Globus pallidus (tissue), 1 donor: Measurements from ENCODE around the gene CMKLR1.

Experiments
- DNase-seq: peaks from one replicate; pipeline ENCODE4 v3.0.0-alpha.2; 2015; ENCODE audit warnings: low spot score

The CMKLR1 gene

DNA sequence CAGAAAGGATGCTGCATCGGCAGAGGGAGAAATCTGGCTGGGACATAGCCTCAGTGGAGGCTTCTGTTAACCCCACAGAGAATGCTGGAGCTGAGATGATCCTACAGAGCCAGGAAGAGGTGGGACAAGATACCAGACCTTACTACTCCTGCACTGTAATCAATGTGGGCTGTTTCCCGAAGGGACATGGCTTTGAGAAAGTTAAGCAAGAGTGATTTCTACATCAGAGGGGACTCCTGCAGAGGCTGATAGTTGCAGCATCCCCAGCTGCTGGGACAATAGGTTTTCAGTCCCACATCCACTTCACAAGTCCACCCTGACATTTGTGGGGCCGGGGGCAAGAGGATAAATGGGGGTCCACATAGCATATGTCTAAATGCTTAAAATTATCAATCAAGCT is 22.5 kb upstream of the CMKLR1 start:
- no peak for DNase-seq

DNA sequence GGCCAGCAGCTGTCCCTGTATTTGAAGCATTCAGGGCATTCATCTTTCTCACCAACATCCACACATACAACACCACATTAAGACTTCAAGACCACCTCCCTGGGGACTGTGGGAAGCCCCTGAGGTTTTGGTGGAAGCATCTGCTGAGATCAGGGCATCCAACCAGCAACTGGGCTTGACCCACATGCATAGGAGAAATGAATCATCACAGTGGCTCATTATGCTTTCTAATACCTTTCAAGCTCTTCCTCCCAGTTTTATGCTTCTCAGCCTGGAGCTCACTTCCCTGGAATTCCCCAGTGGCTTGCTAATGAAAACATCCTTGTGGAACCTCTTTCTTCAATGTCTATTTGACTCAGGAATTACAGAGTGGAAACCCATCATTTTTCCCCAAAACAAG is 21.4 kb upstream of the CMKLR1 start:
- DNase-seq = no peak

DNA sequence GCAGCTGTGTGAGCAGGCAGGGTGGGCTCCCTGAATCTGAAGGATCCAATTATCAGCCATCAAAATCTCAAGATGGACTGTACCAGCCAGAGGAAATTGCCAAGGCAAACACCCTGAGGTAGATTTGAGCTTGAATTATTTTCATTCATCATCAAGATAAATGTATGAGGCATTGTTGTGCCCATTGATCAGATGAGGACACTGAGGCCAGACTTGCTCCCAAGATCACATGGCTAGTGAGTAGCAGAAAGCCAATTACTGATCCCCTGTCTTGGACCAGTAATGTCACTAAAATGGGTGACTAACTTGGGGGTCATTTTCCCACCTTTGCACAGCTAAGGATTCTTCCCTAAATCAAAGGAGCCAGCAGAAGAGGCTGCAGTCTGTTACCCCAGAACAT is 20.9 kb upstream of the CMKLR1 start:
- no peak for DNase-seq

DNA sequence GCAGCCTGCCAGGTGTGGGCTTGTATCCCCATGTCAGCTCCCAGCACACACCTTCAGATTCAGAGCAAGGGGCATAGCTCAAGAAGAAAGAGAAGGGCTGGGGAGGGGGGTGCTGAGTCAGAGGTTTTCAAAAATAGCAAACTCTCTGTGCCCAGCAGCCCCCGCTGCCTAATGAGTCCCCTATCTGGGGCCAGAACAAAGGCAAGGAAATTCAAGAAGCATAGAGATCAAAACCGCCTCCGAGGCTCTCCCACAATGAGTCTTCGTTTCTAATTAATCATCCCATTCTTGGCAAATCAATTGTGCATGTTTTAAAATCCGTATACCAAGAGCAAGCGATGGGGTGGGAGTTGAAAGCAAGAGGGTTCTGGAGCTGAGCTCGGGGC is 19.5 kb upstream of the CMKLR1 start:
- no peak for DNase-seq

DNA sequence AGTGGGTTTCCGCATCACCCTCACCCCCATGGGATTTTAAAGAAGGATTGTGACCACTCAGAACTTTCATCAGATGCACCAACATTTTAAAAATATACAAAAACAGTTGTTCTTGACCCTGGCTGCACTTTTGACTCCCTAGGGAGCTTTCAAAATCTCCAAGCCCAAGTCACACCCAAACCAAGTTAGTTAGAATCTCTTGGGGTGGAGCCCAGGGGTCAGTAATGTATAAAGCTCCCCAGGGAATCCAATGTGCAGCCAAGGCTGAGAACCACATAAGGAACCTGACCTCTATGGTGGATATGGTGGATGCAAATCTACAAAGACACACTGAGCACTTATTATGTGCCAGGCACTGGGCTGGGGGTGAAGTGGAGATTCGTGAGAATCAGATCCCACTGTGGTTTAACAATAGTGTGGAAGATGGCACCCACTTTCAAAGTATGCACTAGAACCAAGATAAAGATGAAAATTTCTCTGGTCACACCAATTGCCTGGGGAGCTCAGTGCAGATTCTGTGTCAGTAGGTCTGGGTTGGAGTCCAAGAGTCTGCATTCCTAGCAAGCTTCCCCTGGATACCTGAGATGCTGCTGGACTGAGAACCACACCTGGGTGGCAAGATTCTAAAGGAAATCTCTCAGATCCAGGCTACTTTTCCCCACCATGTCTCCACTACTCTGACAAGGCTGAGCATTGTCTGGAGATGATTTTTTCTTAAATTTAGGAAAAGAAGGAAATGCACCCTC is 18.9 kb upstream of the CMKLR1 start:
- no peak for DNase-seq

DNA sequence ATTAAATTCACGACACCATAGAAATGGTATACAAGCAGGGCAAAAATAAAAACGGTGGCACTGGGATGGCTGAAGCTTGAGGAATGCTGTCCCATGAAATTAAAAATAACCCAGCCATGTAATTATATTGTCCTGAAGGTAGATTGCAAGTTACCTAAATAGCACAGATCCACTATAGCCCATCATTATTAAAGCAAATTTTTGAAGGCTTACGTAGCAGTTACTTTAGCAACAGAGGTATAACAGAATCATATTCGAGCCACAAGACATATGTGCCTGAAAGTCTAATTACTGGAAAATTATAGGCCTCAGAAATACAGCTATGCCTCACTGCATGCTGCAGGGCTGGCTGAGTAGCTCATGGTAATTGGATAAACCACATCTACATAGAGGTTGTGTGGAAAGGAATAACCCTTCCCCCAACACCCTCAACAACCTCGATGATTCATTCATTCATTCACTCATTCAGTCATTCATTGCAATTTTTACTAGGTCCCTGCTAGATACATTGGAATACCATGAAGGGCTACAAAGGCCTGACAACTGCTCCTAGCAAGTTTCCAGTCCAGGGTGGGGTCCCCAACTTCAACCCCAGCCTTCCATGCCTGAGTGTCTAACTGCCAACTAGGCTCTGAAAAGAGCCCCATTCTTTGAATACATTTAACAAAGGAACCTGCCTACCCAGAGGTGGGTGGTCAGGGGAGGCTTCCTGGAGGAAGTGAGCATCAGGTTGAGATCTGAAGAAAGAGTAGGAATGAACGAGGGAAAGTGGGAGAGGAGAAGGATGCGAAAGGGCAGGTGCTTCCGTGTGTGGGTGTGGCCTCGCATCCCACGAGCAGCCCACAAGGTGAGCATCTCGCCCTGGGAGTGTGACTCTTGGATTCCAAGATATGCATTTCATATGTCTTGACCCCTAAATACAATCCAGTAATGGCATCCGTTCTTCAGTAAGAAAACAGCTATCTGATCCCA is 18.0 kb upstream of the CMKLR1 start:
- DNase-seq = no peak

DNA sequence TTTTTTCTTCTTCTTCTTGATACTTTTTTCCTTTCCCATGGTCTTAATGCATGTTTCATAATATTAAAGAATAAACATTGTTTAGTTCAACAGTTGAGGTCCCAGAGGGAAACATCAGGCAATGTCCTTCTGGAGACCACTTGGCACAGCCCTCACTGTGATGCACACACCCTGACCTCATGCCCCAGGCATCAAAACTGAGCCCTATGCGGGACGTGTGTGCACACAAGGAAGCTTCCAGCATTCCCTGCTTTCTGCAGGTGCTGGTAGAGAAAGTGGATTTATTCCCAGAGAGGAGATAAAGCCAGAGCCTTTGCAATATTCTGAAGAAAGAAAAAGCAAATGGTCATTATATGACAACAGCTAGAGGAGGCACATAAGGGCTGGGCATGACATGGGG is 16.0 kb upstream of the CMKLR1 start:
- DNase-seq = no peak

DNA sequence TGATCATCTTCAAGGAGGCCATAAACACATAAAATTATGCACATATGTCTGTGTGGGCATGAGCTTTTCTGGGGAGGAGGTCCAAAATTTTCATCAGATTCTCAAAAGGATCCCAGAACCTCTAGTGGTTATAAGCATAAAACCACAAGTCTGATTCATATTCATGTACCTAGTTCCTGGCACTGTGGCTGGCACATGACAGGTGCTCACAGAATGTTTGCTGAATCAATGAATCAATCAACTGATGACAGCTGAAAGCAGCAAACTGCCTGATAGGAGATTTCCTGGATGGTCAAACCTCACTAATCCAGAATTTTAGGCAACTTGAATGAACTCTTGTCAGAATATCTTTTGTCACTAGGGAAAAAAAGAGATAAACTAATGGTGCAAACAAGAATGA is 13.5 kb upstream of the CMKLR1 start:
- no peak for DNase-seq

DNA sequence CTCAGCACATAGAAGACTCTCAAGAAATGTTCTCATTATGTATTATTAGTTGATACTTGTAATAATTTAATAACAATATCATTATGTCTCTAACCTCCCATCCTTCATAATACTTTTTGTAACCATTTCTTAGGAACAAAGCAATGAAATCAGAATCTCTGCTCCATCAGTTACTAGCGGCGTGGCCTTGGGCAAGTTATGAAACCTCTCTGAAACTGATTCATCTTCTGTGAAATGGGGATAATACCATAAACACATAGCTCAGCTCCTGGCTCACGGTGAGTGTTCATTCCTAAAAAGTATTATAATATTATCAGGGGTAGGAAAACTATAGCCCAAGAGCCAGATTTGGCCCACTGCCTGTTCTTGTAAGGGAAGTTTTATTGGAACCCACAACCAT is 11.4 kb upstream of the CMKLR1 start:
- DNase-seq = no peak

DNA sequence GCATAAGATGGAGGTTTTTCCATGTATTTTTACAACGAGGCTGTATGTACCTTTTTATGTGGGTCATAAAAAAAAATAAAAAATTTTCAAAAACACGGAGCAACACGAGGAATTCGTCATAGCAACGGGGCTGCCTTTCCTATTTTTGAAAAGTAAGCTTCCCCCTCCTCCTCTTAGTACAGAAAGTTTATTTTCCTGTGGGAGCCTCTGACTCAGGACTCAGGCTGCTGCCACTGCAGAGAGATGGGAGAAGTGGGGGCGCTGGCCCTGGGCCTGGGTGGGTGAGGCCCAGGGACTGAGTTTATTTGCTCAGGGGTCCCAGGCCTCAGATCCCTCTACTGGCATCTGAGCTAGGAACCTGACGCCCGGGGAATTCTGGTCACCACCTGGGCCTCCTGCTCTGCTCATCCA is 10.2 kb upstream of the CMKLR1 start:
- DNase-seq = no peak

DNA sequence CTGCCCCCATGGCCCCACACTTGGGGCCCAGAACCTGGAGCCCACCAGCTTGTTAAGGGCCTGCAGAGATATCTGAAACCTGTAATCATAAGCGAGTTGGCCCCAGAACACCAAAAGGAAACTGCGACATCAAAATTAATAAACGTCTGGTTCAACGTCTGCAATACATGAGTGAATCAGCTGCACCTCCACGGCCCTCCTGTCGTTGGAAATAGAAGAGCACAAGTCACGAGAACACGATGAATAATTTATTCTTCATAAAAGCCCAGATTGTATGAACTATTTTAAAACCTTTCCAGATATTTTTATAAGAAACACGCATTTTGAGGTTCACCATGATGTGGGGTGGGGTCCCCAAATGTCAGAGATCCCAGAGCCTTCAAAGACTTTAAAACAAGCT is 9.7 kb upstream of the CMKLR1 start:
- no peak for DNase-seq

DNA sequence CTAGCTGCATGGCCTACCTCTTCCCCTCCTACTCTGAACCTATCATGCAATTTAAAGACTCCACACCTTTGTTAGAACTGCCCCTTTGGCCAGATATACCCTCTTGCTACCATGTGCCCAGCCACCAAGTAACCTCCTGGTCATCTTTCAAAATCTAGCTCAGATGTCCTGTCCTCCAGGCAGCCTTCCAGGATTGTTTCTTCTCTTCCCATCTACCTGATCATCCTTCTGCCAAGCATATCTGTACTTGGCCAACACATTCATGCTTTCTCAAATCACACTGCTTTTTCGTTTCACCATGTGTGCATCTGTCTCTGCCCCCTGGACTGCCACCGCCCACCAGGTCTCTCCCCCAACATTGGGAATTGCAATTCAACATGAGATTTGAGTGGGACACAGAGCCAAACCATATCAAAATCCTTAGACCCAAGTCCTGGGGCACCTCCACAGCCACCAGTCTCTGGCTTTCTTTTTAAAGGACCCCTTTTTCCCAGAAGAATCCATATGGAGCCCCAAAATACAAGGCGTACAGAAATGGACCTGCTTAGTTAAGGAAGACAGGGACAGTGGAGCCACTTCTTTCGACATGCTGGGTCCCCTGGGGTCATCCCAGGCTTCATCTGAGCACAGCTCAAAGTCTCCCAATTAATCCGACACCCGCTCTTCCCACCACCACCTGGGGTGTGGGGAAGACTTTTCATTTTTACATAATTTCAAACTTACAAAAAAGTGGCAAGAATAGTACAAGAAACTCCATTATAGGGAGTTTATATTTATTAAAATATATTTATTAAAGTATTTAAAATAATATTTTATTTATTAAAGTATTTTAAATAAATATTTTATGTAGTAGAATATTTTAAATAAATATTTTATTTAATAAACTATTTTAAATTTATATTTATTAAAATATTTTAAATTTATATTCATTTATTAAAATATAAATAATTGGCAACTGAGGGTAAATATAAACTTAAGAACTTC is 7.9 kb upstream of the CMKLR1 start:
- DNase-seq = no peak

DNA sequence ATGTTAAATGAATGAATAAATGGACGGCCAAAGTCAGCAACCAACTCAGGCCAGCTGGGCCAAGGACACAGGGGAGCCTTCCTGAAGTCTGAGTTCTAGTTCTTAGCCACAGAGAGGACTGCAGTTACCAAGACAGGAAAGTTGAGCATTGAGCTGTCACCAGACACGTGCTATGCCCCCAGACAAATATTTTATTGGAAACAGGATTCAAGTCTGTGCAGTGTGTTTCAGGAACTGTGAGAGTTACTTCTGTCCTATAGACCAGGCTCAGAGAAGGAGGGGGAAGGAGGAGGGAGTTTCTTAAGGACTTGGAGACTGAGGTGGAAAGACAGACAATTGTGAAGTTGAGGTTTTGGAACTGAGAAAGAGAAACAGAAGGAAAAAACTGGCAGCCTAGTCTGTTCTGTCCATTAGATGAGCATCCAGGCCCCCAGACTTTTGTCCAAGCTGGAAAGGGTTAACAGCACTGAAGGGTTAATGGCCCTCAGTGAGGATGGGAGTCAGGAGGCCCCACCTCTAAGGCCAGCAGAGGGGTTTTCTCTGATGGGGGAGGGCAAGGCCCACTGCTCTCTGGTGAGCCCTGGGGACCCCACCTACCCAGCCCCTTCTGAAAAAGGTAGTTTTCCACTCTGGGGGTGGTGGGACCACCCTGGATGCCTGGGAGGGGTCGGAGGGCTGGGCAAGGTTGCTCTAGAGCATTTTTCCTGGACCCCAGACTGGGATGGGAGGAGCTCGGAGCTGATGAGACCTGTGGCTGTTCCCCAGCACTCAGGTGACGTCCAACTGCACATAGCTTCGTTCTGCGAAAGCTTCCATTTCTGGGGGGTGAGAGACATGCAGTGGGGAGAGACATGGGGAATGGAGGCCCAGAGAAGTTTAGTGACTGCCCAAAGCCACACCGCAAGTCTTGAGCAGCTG is 6.9 kb upstream of the CMKLR1 start:
- DNase-seq = no peak

DNA sequence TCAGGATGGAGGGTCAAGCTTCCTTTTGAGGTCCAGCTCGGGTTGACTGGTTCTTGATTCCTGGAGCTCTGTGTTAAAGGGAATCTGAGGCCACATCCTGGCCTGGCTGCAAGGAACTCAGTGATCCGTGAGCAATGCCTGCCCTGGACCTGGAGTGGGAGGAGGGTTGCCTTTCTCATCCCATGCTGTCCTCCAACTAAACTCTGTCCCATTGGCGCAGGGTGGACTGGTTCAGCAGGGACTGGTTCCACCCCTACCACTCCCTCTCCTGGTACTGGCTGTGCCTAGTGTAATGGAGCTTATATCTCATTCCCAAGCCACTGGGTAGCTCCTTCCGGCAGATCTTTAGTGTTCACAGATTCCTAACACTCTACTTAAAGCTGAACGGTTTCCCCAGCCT is 3.9 kb upstream of the CMKLR1 start:
- DNase-seq = no peak

DNA sequence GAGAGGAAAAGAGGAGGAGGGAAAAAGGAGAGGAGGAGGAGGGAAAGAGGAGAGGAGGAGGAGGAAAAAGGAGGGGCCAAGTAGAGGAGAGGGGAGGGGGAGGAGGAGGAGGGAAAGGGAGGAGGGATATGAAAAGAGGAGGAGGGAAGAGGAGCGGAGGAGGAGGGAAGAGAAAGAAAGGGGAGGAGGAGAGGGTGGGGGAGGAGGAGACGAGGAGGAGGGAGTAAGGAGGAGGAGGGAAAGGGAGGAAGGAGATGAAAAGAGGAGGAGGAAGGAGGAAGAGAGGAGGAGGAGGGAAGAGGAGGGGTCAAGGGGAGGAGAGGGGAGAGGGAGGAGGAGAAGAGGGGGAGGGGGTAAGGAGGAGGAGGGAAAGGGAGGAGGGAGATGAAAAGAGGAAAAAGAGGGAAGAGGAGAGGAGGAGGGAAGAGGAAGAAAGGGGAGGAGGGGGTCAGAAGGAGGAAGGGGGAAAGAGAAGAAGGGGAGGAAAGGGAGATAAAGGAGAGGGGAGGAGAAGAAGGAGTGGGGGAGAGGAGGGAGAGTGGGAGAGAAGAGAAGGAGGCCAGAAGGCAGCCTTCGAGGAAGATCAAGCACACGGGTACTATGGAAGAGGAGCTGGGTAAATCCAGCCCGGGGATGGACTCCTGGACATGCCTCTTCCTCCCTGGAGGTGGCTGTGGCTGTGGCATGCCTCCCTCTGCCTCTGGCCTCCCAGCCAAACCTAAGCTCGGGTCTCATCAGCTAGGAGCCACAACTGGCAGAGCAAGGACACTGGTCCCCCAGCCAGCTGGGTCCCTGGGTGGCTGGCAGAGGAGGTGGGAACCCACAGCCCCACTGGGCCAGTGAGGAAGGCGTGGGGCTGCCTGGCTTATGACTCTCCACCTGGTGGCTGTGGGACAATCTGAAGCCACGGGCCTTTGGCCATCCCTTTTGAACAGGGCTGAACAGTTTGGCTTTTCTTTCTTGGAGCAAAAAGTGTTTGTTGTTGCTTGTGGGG is 3.0 kb upstream of the CMKLR1 start:
- DNase-seq = no peak

DNA sequence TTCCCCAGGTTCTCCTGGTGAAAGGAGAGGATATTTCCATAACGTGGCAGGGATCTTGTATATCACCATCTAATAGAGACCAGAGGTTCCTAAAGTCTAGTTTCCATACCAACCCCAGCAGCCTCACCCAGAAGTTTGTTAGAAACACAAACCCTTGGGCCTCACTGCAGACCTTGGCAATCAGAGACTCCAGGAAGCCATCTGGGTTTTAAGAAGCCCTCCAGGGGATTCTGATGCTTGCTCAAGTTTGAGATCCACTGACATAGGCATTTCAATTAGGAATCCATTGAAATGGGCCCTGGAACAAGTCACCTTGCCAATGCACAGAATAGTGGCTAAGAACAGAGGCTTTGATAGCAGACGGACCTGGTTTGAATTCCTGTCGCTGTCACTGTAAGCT is 2.2 kb upstream of the CMKLR1 start:
- DNase-seq = no peak

DNA sequence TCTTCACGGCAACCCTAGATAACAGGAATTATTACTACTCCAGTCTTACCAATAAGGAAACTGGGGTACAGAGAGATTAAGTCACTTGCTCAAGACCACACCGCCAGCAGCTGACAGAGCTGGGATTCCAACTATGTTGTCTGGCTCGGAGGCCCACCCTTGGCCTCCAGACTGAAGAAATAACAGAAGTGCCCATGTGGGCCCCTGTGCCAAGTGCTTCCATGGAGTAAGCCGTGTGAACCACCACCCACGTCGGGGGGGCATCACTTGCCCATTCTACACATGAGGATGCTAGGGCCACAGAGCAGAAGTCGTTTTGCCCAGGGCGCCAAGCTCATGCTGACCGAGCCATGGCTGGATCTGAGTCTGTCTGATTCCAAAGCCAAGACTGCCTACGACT is 926 bp upstream of the CMKLR1 start:
- DNase-seq = no peak

DNA sequence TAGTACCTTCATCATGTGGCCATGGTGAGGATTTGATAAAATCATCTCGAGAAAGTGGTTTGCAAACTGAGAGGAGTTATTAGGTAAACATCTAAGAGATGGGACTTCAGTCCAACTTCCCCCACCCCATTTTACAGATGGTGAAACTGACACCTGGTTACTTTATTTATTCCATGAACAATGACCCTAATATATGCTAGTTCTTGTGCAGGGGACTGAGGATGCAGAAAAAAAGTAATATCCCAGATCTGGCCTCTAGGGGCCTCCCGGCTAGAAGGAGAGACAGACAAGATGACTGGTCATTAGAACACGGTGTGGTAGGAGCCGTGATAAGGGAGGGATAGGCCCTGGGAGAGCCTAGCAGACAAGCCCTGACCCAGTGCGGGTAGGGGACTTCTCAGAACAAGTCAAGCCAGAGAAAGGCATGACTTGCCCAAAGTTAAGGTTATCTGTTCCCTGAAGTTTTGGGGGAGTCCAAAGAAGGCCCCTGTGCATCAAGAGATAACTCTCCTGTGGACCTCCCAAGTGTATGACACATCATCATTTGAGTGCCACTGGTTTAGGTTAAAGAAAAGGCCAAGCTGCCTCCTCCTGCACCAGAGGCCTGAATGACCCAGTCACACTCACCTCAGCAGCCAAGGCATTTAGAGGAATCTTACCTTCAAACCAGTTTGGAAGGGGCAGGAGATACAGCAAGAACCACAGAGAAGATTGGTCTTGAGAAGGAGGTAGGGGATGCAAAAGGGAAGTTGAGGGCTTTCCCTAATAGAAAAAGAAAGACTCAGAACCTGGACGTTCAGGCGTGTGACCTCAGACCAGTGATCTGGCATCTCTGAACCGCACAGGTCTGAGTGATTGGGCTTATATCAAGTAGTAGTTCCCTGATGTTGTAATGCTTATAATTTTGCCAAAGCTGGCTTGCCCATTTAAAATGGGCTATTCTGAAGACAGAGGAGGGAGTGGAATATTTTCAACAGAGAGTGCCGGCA is 1.6 kb downstream of the CMKLR1 start:
- peak; percentile 40 for DNase-seq
